GM21367 (cell line): Measurements from ENCODE around the gene TPX2.

ENCODE experiments used
- ATAC-seq: cut with Tn5 transposase; IDR thresholded peaks from one replicate; pipeline ENCODE4 v1.9.1; 2021; ENCODE audit not compliant: unreplicated experiment

TPX2 gene

GRCh38 chr20:31830406-31830981 is 91.4 kb downstream of the TPX2 start:
- ATAC-seq = no peak

GRCh38 chr20:31831211-31831610 is 92.1 kb downstream of the TPX2 start:
- ATAC-seq = no peak

DNA sequence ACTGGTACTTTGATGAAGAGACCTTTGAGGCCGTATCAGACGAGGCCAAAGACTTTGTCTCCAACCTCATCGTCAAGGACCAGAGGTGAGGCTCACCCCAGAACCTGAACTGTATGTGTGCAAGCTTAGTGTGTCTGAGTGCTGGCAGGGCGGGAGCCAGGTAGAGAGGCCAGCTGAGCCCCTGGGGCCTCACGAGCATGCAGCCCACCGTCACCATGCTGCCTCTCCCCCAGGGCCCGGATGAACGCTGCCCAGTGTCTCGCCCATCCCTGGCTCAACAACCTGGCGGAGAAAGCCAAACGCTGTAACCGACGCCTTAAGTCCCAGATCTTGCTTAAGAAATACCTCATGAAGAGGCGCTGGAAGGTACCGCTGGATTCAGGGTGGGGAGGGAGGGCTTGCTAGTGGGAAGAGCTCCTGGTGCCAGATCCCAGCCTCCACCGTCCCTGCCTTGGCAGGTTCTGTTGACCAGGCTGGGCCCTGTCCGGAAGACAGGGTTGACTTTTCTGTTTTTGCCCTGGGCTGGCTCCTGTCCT is 92.7 kb downstream of the TPX2 start:
- ATAC-seq = no peak

- no peak for ATAC-seq
Measured at GRCh38 chr20:31833130-31833930, 94.2 kb downstream of the TPX2 start.

- ATAC-seq = no peak
Measured at GRCh38 chr20:31833931-31834521, 94.9 kb downstream of the TPX2 start.

- no peak for ATAC-seq
Measured at GRCh38 chr20:31835554-31835953, 96.5 kb downstream of the TPX2 start.

DNA sequence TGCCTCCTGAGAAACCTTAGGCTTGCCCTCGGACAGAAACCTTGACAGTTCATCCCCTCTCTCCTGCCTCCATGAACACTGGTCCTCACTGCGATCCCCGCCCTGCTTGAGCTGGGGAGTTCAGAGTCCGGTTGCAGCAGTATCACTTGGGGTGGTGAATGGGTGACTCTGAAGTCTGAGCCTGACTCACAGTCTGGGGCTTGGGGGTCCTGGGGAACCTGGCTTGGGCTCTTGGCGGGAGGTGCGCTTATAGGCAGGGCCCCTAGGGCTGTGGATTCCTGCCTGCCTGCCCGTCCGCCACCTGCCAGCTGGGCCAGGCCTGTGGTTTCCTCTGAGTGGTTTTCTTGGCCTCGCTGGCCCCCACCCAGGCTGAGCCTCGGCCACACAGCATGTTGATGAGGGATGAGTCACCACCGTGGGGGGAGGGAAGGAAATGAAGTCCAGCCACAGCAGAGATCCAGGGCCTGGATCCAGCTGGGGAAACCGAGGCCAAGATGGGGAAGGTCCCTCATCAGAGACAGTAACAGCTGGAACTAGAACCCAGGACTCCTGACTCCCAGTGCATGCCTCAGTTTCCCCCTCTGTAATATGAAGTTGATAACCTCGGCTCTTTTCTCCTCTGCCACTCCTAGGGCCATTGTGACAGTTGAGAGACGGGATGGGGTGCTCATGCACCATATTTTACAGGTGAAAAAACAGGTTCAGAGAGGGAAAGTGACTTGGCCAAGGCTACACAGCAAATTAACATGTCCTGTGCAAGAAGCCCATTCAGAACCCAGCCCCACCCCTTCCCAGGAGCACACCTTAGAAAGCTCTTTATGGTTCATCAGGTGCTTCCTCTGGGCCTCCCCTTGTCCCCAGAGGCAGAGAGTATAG is 97.1 kb downstream of the TPX2 start:
- ATAC-seq = no peak

- ATAC-seq = no peak
Measured at GRCh38 chr20:31836853-31837608, 97.9 kb downstream of the TPX2 start.

- ATAC-seq = no peak
Measured at GRCh38 chr20:31837896-31838397, 98.9 kb downstream of the TPX2 start.

GRCh38 chr20:31838646-31839292 is 99.7 kb downstream of the TPX2 start:
- ATAC-seq = no peak

GRCh38 chr20:31839782-31840487 is 100.8 kb downstream of the TPX2 start:
- no peak for ATAC-seq

- ATAC-seq = no peak
Measured at GRCh38 chr20:31840906-31841816, 102.1 kb downstream of the TPX2 start.

DNA sequence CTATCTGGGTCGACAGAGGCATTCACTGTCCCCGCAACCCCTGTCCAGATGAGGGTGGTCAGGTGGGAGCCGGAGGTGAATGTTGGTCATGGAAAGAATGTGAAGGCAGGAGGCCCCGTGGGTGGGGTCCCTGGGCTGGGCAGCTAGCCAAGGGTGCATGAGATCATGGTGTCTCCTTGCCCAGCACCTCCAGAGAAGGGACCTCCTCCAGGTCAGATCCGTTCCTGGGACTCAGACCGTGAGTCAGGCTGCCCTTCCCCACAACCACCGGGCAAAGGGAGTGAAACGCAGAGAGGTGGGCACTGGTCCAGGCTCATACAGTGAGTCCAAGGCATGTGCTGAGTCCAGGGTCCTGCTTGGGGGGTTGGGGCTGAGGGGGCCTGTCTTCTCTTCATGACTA is 102.8 kb downstream of the TPX2 start:
- no peak for ATAC-seq

- ATAC-seq = no peak
Measured at GRCh38 chr20:31842471-31843157, 103.5 kb downstream of the TPX2 start.

- no peak for ATAC-seq
Measured at GRCh38 chr20:31843288-31843687, 104.2 kb downstream of the TPX2 start.

- no peak for ATAC-seq
Measured at GRCh38 chr20:31843881-31844280, 104.8 kb downstream of the TPX2 start.

GRCh38 chr20:31844737-31845299 is 105.7 kb downstream of the TPX2 start:
- ATAC-seq = no peak
